LNCAP (cell line): Measurements from ENCODE around the gene IFI44L.
A peak's percentile ranks its signal among the peaks of the same experiment; 100 is the strongest.

ENCODE experiments used
- CTCF ChIP-seq: fragments of 450-650 bp; IDR thresholded peaks from 2 replicates; pipeline ENCODE4 v1.5.1; 2017; ENCODE audit warnings: mild to moderate bottlenecking

IFI44L gene

GRCh38 chr1:78688697-78689096 lies 68.4 kb downstream of the IFI44L start:
- peak; percentile 52 for TF ChIP-seq CTCF

GRCh38 chr1:78690516-78690915 lies 70.3 kb downstream of the IFI44L start:
- no peak for TF ChIP-seq CTCF

- no peak for TF ChIP-seq CTCF
These were observed 71.9 kb downstream of the IFI44L start for GRCh38 chr1:78691995-78692747.
